IMR-90 (cell line): ENCODE measurements around the gene FCRL6. TPM values are rescaled to one million over a fixed set of nuclear protein-coding genes. Genes with fewer than 3 reads are reported as not detected.

ENCODE experiments used
- ATAC-seq: fragments of 200-7000 bp; cut with Tn5 transposase; 2 replicates; pipeline ENCODE4 v1.9.1; 2020; ENCODE audit warnings: low read depth, mild to moderate bottlenecking, moderate library complexity
- BruUV-seq: library from RNA; stranded (reverse); fragments of 400-500 nt; replicated peaks from 2 replicates; lab custom pipeline; 2021; lab: Mats Ljungman, UMichigan
- CTCF ChIA-PET: fragments of 300-600 bp; formaldehyde crosslinking; extraction: SDS; loops from one replicate; lab custom pipeline; 2021; ENCODE audit warnings: antibody characterized with exemption; lab: Yijun Ruan, JAX
- POLR2A ChIA-PET: fragments of 300-600 bp; sonication (Branson Sonifier 250); formaldehyde crosslinking; loops from one replicate; lab custom pipeline; 2022; ENCODE audit warnings: antibody characterized with exemption; ENCODE audit not compliant: unreplicated experiment; lab: Charles Lee
- DNase-seq: peaks from one replicate; pipeline ENCODE4 v3.0.0; 2013
- H2AFZ ChIP-seq: replicated peaks from 2 replicates; pipeline ENCODE3; 2013; ENCODE audit warnings: low read length, mild to moderate bottlenecking; ENCODE audit not compliant: poor library complexity
- H2AK5ac ChIP-seq: 2 replicates; pipeline ENCODE4 v1.6.1; 2013; ENCODE audit warnings: low read depth, low read length, inconsistent platforms
- H2AK9ac ChIP-seq: replicated peaks from 2 replicates; pipeline ENCODE3; 2013; ENCODE audit warnings: mild to moderate bottlenecking, low read depth, low read length, moderate library complexity; ENCODE audit not compliant: poor library complexity
- H2BK120ac ChIP-seq: 2 replicates; pipeline ENCODE4 v1.6.1; 2013; ENCODE audit warnings: low read depth, low read length, inconsistent platforms
- H2BK15ac ChIP-seq: 3 replicates; pipeline ENCODE4 v1.6.1; 2013; ENCODE audit warnings: low read depth, low read length, inconsistent platforms
- H2BK20ac ChIP-seq: 2 replicates; pipeline ENCODE4 v1.6.1; 2013; ENCODE audit warnings: low read depth, mild to moderate bottlenecking, inconsistent platforms, low read length, moderate library complexity
- H2BK5ac ChIP-seq: 2 replicates; pipeline ENCODE4 v1.6.1; 2013; ENCODE audit warnings: mild to moderate bottlenecking, low read depth, low read length, inconsistent platforms; ENCODE audit not compliant: poor library complexity, severe bottlenecking
- H3K14ac ChIP-seq: replicated peaks from 2 replicates; pipeline ENCODE4 v1.6.1; 2013; ENCODE audit warnings: low read depth, low read length, inconsistent platforms
- H3K18ac ChIP-seq: 2 replicates; pipeline ENCODE4 v1.6.1; 2013; ENCODE audit warnings: low read depth, low read length, control low read depth
- H3K23ac ChIP-seq: 2 replicates; pipeline ENCODE4 v1.6.1; 2013; ENCODE audit warnings: low read depth, low read length, inconsistent platforms
- H3K27ac ChIP-seq: 2 replicates; pipeline ENCODE4 v1.5.1; 2013; ENCODE audit warnings: mild to moderate bottlenecking, control low read depth, low read length; ENCODE audit not compliant: insufficient read depth
- H3K27me3 ChIP-seq: 2 replicates; pipeline ENCODE4 v1.6.1; 2013; ENCODE audit warnings: low read length; ENCODE audit not compliant: control insufficient read depth, insufficient read depth
- H3K36me3 ChIP-seq: 2 replicates; pipeline ENCODE4 v1.6.1; 2013; ENCODE audit warnings: low read length, mixed read lengths; ENCODE audit not compliant: control insufficient read depth, insufficient read depth
- H3K4ac ChIP-seq: 2 replicates; pipeline ENCODE4 v1.6.1; 2013; ENCODE audit warnings: low read depth, low read length, inconsistent platforms
- H3K4me1 ChIP-seq: 2 replicates; pipeline ENCODE4 v1.6.1; 2013; ENCODE audit warnings: low read length, mixed read lengths; ENCODE audit not compliant: control insufficient read depth, insufficient read depth
- H3K4me2 ChIP-seq: 2 replicates; pipeline ENCODE4 v1.6.1; 2013; ENCODE audit warnings: low read depth, mild to moderate bottlenecking, control low read depth, low read length, moderate library complexity
- H3K4me3 ChIP-seq: 2 replicates; pipeline ENCODE4 v1.5.1; 2013; ENCODE audit warnings: low read depth, mild to moderate bottlenecking, control low read depth, low read length, moderate library complexity; ENCODE audit not compliant: insufficient read depth
- H3K56ac ChIP-seq: 2 replicates; pipeline ENCODE4 v1.6.1; 2013; ENCODE audit warnings: low read length, inconsistent platforms; ENCODE audit not compliant: insufficient read depth; ENCODE audit errors: extremely low read depth
- H3K79me1 ChIP-seq, 2 experiments: 2 replicates each; pipeline ENCODE4 v1.6.1; 2013; ENCODE audit warnings: low read length in 2 of 2, inconsistent platforms in 1 of 2, low read depth in 1 of 2
- H3K9ac ChIP-seq: 2 replicates; pipeline ENCODE4 v1.6.1; 2013; ENCODE audit warnings: low read depth, low read length, control low read depth
- H3K9me1 ChIP-seq: 2 replicates; pipeline ENCODE4 v1.6.1; 2013; ENCODE audit warnings: low read length, inconsistent platforms; ENCODE audit not compliant: insufficient read depth
- H3K9me3 ChIP-seq: 2 replicates; pipeline ENCODE4 v1.6.1; 2013; ENCODE audit warnings: low read length; ENCODE audit not compliant: control insufficient read depth, insufficient read depth
- H4K20me1 ChIP-seq: 2 replicates; pipeline ENCODE4 v1.6.1; 2013; ENCODE audit warnings: low read length, inconsistent platforms; ENCODE audit not compliant: insufficient read depth
- H4K5ac ChIP-seq: 2 replicates; pipeline ENCODE4 v1.6.1; 2013; ENCODE audit warnings: mild to moderate bottlenecking, low read depth, low read length, control low read depth
- H4K8ac ChIP-seq, 2 experiments: 2 replicates each; pipeline ENCODE4 v1.6.1; 2013; ENCODE audit warnings: low read depth in 2 of 2, low read length in 2 of 2, control low read depth in 1 of 2, inconsistent platforms in 1 of 2
- H4K91ac ChIP-seq: 2 replicates; pipeline ENCODE4 v1.6.1; 2013; ENCODE audit warnings: low read depth, low read length, inconsistent platforms; ENCODE audit not compliant: insufficient read depth
- FOS ChIP-seq: fragments of 150-350 bp; IDR thresholded peaks from 2 replicates; pipeline ENCODE4 v1.6.1; 2016; ENCODE audit warnings: low read depth, low read length
- RFX5 ChIP-seq: IDR thresholded peaks from 2 replicates; pipeline ENCODE4 v1.8.0; 2012; ENCODE audit warnings: low read depth, mild to moderate bottlenecking, low read length, moderate library complexity
- USF2 ChIP-seq: fragments of 150-350 bp; IDR thresholded peaks from 2 replicates; pipeline ENCODE4 v1.6.1; 2017; ENCODE audit warnings: mild to moderate bottlenecking, antibody characterized with exemption, low read length, low read depth
- WGBS, 2 experiments: methylation state at CpG; one replicate each; pipeline versions ENCODE4 v1.1.5 to v1.1.7; 2013; ENCODE audit warnings: missing lambda C conversion rate in 2 of 2; ENCODE audit not compliant: insufficient read length in 1 of 2; ENCODE audit errors: extremely low coverage in 2 of 2; 5-methylcytosine and 5-hydroxymethylcytosine counted together
- dilution Hi-C: fragments of 300-500 bp; cut with HindIII; formaldehyde crosslinking; loops from one replicate; pipeline ENCODE4 v1.14.3; 2018; ENCODE audit warnings: low sequenced_read_pairs; ENCODE audit not compliant: unreplicated experiment
- in situ Hi-C: fragments of 300-500 bp; cut with MboI; formaldehyde crosslinking; loops from 3 replicates; pipeline ENCODE4 v1.14.3; 2019; ENCODE audit warnings: low sequenced_read_pairs, inconsistent platforms, mixed read lengths
- intact Hi-C: fragments of 100-400 bp; cut with micrococcal nuclease; formaldehyde crosslinking; loops from 2 replicates; pipeline ENCODE4 v1.10.0; 2022
- polyA plus RNA-seq, 3 experiments: library from polyadenylated mRNA; depleted of rRNA; stranded (reverse); fragments of >200 nt; gene quantifications; 2 replicates each; pipeline ENCODE4 v1.2.3, GENCODE V29; 2012; ENCODE audit warnings: low replicate concordance in 1 of 3
- total RNA-seq: library from RNA; depleted of rRNA; stranded (reverse); fragments of >200 nt; gene quantifications from 2 replicates; pipeline ENCODE4 v1.2.3, GENCODE V29; 2012

FCRL6 gene
- total and polyA plus RNA-seq, 2 of the 4 experiments (the other 2 are of a cell fraction): not detected

GRCh38 chr1:159845751-159846629 is 43.8 kb downstream of the FCRL6 start (continued):
- TF ChIP-seq USF2: no peak

- Histone ChIP-seq H3K79me1 (peaks cover 0 to 6% of the 10 kb centered on the region in 2 experiments; a peak in 1 of 4 replicates), H3K36me3 (no peaks in the 10 kb centered on the region), H3K9me1 (peaks cover 9% of the 10 kb centered on the region), H2AK9ac (no peak overlapping the region), H3K9ac (no peak overlapping the region), H3K27ac (no peak overlapping the region), H2BK120ac (no peak overlapping the region), H4K5ac (no peak overlapping the region), H4K8ac (no peak overlapping the region), H2AK5ac (no peak overlapping the region), H4K20me1 (no peaks in the 10 kb centered on the region), H3K4ac (no peak overlapping the region), H3K23ac (no peak overlapping the region), H3K27me3 (no peaks in the 10 kb centered on the region; the same call in 1 of the 2 replicates), H3K4me3 (no peak overlapping the region), H2AFZ (no peak overlapping the region), H2BK5ac (no peak overlapping the region), H3K4me2 (no peak overlapping the region), H3K18ac (no peak overlapping the region), H4K91ac (no peak overlapping the region), H3K56ac (no peak overlapping the region), H2BK20ac (no peak overlapping the region), H3K9me3 (no peaks in the 10 kb centered on the region), H2BK15ac (no peak overlapping the region), H3K4me1 (peaks cover 2% of the 10 kb centered on the region; the same call in 1 of the 2 replicates), H3K14ac (no peak overlapping the region)
- intact Hi-C loops (no loop called here), in situ Hi-C loops (no loop called here), dilution Hi-C loops (no loop called here)
- ChIA-PET CTCF (no interaction called here), POLR2A (no interaction called here)
- BruUV-seq: no TSS peak
- no peak for DNase-seq
- TF ChIP-seq FOS (no peak), RFX5 (no peak)
- no peak for ATAC-seq
- 100% methylated on average over 1 of the region's 4 CpGs; no CpG with 5 or more reads in 1 of the 2 experiments for WGBS, 2 experiments
Measured at GRCh38 chr1:159847231-159847630, 45.1 kb downstream of the FCRL6 start.
